OCI-LY3 (cell line): ENCODE measurements around the gene DNM3.

ENCODE experiments used
- EZH2phosphoT487 ChIP-seq: fragments of 200-600 bp; shearing (Covaris generic); IDR thresholded peaks from 2 replicates; pipeline ENCODE4 v1.6.1; 2018; ENCODE audit warnings: antibody characterized with exemption, mixed run types, low read depth
- TF ChIP-seq, protein P1 (sequence below): fragments of 200-600, 300-600 bp; sonication (generic); IDR thresholded peaks from 2 replicates; pipeline ENCODE4 v1.5.1; 2014; ENCODE audit warnings: antibody characterized with exemption, low read length, low read depth

DNA sequence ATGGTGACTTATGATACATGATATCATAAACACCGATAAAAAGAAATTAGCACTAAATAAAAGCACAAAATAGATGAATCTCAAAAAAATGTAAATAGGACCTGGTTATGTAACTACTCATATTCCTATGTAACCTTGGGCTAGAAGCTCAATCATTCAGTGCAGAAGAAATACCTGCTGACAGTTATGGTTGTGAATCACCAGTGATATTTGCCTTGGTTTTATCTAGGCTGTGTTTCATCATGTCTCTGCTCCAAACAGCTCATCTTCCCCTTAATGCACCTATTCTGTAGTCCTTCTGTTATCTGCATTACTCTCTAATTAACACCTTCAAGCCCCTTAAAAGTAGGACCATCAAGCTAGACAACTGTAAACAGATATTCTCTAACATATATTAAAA is 618.9 kb downstream of the DNM3 start:
- TF ChIP-seq, protein P1, sequence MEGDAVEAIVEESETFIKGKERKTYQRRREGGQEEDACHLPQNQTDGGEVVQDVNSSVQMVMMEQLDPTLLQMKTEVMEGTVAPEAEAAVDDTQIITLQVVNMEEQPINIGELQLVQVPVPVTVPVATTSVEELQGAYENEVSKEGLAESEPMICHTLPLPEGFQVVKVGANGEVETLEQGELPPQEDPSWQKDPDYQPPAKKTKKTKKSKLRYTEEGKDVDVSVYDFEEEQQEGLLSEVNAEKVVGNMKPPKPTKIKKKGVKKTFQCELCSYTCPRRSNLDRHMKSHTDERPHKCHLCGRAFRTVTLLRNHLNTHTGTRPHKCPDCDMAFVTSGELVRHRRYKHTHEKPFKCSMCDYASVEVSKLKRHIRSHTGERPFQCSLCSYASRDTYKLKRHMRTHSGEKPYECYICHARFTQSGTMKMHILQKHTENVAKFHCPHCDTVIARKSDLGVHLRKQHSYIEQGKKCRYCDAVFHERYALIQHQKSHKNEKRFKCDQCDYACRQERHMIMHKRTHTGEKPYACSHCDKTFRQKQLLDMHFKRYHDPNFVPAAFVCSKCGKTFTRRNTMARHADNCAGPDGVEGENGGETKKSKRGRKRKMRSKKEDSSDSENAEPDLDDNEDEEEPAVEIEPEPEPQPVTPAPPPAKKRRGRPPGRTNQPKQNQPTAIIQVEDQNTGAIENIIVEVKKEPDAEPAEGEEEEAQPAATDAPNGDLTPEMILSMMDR = no peak
- TF ChIP-seq EZH2phosphoT487 = no peak
